GM18508 (cell line): ENCODE measurements around the gene UBIAD1.
"Not testable (repeated sequence)": the region's sequence is repeated elsewhere in the genome, so short reads cannot be mapped to it uniquely, and the experiment has no call there.

Experiments
- ATAC-seq: cut with Tn5 transposase; IDR thresholded peaks from one replicate; pipeline ENCODE4 v1.9.1; 2021; ENCODE audit warnings: moderate number of reproducible peaks; ENCODE audit not compliant: insufficient read depth, unreplicated experiment

Gene UBIAD1, protein sequence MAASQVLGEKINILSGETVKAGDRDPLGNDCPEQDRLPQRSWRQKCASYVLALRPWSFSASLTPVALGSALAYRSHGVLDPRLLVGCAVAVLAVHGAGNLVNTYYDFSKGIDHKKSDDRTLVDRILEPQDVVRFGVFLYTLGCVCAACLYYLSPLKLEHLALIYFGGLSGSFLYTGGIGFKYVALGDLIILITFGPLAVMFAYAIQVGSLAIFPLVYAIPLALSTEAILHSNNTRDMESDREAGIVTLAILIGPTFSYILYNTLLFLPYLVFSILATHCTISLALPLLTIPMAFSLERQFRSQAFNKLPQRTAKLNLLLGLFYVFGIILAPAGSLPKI

GRCh38 chr1:11272832-11273594 is at the start of gene UBIAD1:
UBIAD1 (plus strand) TSS chr1:11273198; CDS start chr1:11273532, 334 bp downstream.
- ATAC-seq, result peak; percentile 47

DNA sequence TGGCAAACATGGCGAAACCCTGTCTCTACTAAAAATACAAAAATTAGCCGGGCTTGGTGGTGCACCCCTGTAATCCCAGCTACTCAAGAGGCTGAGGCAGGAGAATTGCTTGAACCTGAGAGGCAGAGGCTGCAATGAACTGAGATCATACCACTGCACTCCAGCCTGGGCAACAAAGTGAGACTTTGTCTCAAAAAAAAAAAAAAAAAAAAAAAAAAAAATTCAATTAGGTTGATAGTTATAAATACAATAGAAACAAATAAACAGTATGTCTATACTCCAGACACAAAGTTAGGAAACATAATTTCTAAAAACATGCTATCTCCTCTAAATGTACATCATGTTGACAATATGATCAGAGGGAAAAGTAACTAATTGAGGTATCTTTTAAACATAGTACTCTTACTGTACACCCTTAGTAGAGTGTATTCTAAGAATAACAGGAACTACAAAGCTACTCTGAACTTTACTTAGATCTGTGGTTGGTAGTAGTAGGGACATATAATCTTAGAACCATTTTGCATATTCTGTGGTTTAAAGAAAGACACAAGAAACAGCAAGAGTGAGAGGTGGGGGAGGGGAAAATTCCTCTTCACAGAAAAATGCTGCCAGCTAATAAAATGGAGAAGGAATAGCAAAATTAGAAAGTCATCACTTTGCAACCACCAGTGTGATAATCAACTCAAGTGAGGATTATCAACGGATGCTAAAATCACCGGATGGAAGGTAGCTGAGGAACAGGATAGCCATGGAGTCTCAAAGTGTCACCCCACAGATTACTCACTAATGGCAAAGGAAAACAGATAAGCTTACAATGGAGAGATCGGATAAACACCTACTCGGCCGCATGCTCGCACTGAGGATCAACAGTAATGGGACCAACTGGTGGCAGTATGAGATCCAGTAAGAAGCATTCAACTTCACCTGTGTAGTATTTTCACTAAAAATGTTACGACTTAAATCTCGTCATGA is 45.6 kb upstream of the UBIAD1 start:
- no peak for ATAC-seq

- ATAC-seq, result no peak
Measured at GRCh38 chr1:11229203-11229602, 43.8 kb upstream of the UBIAD1 start.

GRCh38 chr1:11233208-11233607 is 39.8 kb upstream of the UBIAD1 start:
- ATAC-seq, result no peak

DNA sequence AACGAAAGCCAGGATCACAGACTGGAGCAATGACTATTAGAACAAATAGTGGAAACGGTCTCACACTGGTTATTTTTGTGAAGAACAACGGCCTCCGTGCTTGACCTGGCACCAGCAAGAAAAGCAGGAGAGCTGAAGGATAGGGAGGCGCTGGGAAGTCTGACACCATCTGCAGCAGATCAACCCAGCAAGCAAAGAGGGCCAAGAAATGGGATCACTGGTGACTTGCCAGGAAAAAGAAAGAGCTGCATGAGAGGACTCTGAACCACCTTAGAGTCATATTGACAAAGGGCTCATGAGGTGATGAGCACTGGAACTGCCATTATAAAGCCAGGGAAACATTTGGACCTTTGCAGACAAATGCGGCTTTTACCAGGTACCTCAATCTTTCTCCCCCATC is 35.6 kb upstream of the UBIAD1 start:
- no peak for ATAC-seq

DNA sequence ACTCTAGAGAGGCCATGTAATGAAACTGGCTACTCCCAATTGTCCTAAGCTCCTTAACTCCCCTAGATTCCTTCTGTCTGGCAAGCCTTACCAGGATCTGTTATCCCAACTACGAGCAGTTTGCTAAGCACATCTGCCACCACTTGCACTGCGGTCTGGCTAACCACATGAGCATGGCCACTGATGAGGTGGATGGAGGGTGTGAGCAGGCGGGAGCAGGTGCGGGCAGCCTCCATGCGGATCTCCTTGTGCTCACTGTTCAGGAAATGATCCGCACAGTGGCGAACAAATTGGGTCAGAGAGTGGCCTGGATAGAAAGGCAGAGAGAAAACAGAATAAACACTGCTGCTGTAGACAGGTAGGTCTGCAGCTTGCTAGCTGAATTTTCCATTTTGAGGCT is 34.7 kb upstream of the UBIAD1 start:
- no peak for ATAC-seq

- ATAC-seq, result no peak
Measured at GRCh38 chr1:11245248-11245647, 27.8 kb upstream of the UBIAD1 start.

GRCh38 chr1:11245904-11246719 is 26.9 kb upstream of the UBIAD1 start:
- no peak for ATAC-seq

- ATAC-seq, result no peak
Measured at GRCh38 chr1:11248169-11248568, 24.8 kb upstream of the UBIAD1 start.

DNA sequence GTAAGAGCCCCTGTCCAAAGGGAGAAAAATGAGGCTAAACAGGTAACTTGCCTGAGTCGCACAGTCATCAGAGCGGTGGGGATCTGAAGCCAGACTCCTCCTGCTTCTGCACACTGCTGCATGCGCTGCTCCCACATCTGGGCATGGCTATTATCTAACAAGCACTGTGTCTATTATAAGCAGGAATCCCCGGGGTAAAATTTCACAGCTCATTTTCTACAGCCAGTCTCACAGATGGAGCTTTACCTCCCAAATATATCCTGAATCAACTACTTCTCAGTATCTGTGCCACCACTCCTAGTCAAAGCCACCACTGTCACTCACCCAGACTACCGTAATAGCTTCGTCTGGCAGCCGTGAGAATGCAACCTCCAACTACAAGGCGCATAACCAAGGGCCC is 20.5 kb upstream of the UBIAD1 start:
- no peak for ATAC-seq

- ATAC-seq, result no peak
Measured at GRCh38 chr1:11253226-11253625, 19.8 kb upstream of the UBIAD1 start.

- ATAC-seq, result no peak
Measured at GRCh38 chr1:11256299-11256698, 16.7 kb upstream of the UBIAD1 start.

DNA sequence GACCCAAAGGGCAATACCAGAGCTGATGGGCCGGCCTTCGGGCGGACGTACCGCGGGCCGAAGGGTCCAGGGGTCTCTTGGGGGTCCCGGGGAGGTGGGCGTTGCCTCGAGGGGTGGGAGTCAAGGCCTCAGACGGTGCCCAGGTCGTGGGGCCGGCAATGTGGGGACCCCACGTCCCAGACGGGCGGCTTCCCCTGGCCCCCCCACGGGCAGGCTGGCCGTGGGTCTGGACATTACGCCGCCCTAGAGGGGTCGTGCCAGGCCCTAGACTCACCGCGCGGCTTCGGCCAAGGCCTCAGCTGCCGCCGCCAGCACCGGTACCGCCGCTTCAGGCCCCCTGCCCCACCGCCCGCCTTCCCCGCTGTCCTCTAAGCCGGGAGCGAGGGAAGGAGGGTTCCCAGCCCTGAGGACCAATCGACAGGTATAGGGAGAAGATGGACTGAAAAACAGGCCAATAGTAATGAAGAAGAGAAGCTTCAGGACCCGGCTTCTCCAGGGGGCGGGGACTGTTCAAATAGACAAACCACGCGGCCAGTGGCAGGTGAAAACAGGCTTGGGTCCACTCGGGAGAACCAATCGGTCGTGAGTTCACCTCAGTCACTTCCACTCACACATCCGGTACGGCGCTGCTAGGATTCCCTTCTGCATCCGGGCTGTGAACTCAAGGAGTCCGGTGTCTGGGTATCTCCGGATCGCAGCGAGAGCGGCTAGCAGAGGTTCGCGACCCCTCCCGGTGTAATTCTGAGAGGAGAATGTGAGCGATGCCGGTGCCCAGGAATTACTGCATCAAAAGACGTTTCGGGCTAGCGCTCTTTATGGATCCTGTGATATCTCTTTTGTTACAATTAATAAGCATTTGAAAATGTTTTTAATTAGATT is 10.6 kb upstream of the UBIAD1 start, which contains the start of gene MTOR:
MTOR (minus strand) TSS at position 381 of the 879 bp plus-strand sequence. CDS start 3,142 bp downstream, outside the sequence.
- ATAC-seq, result peak; percentile 91

GRCh38 chr1:11266268-11267074 is 6.5 kb upstream of the UBIAD1 start:
- no peak for ATAC-seq

GRCh38 chr1:11267350-11268337 is 5.4 kb upstream of the UBIAD1 start:
- not testable (repeated sequence) for ATAC-seq

- ATAC-seq, result no peak
Measured at GRCh38 chr1:11272544-11272831, 510 bp upstream of the UBIAD1 start.
